NT2/D1 (cell line): ENCODE results near the gene GPSM3.

ENCODE experiments used
- SUZ12 ChIP-seq: IDR thresholded peaks from 2 replicates; pipeline ENCODE4 v1.6.1; 2011; ENCODE audit not compliant: insufficient read length, insufficient read depth; ENCODE audit errors: extremely low read depth
- YY1 ChIP-seq: IDR thresholded peaks from 2 replicates; pipeline ENCODE4 v1.6.1; 2011; ENCODE audit not compliant: insufficient read length, insufficient read depth
- ZNF274 ChIP-seq: IDR thresholded peaks from 2 replicates; pipeline ENCODE4 v1.6.1; 2011; ENCODE audit warnings: mild to moderate bottlenecking, low read depth, low read length

- TF ChIP-seq SUZ12 (no peak), YY1 (no peak), ZNF274 (no peak)
Observed at GRCh38 chr6:32187009-32187709, 5.3 kb downstream of the GPSM3 start.
